Activated CD8-positive, alpha-beta memory T cell treated with anti-CD3 and anti-CD28 coated beads, Interleukin-2, amount 10 ng/mL, durations not matched to agents 7 days and 5 days (primary cell): Measurements from ENCODE around the gene ASCC3. TPM values are rescaled to one million over a fixed set of nuclear protein-coding genes. Genes with fewer than 3 reads are reported as not detected.
"Not testable (repeated sequence)": the region's sequence is repeated elsewhere in the genome, so short reads cannot be mapped to it uniquely, and the experiment has no call there.

Experiments
- ATAC-seq: fragments of 150-1000 bp; cut with Tn5 transposase; one replicate; pipeline ENCODE4 v1.10.0; 2021; ENCODE audit warnings: moderate library complexity
- CTCF ChIA-PET: fragments of 350-600 bp; sonication (Branson Sonifier 250); formaldehyde crosslinking; loops from one replicate; lab custom pipeline; 2021; ENCODE audit warnings: antibody characterized with exemption; lab: Charles Lee
- DNase-seq: peaks from one replicate; pipeline ENCODE4 v3.0.0-alpha.2; 2020
- H3K27ac Mint-ChIP-seq: one replicate; pipeline ENCODE4 v1.8.0; 2021; ENCODE audit warnings: mild to moderate bottlenecking, mixed read lengths
- H3K27me3 Mint-ChIP-seq: one replicate; pipeline ENCODE4 v1.8.0; 2021; ENCODE audit warnings: mixed read lengths
- H3K36me3 Mint-ChIP-seq: one replicate; pipeline ENCODE4 v1.8.0; 2021; ENCODE audit warnings: mild to moderate bottlenecking, mixed read lengths
- H3K4me1 Mint-ChIP-seq: one replicate; pipeline ENCODE4 v1.8.0; 2021; ENCODE audit warnings: mixed read lengths
- H3K4me3 Mint-ChIP-seq: one replicate; pipeline ENCODE4 v1.8.0; 2021; ENCODE audit warnings: mild to moderate bottlenecking, moderate library complexity, mixed read lengths
- H3K9me3 Mint-ChIP-seq: one replicate; pipeline ENCODE4 v1.8.0; 2022; ENCODE audit warnings: low read depth, mixed read lengths
- total RNA-seq, 2 experiments: library from RNA; stranded (reverse); gene quantifications; one replicate each; pipeline ENCODE4 v1.2.3, GENCODE V29; 2021

Gene ASCC3
- total RNA-seq, 2 experiments from 2014 or later = 63.1 to 64.8 TPM

- H3K4me3 Mint-ChIP-seq = no peak overlapping the region
- no peaks in the 10 kb centered on the region for H3K9me3 Mint-ChIP-seq
- no peaks in the 10 kb centered on the region for H3K4me1 Mint-ChIP-seq
- ATAC-seq (no peak), DNase-seq (no peak)
- H3K36me3 Mint-ChIP-seq = no peaks in the 10 kb centered on the region
- CTCF ChIA-PET = interaction anchor here (1.5 to 2.3 kb wide), 2 partner anchors 14 to 31 kb away, joined by 3 to 8 read pairs; no protein-coding TSS in a partner anchor
- H3K27ac Mint-ChIP-seq = no peak overlapping the region
- no peaks in the 10 kb centered on the region for H3K27me3 Mint-ChIP-seq
These were observed 203.1 kb downstream of the ASCC3 start for GRCh38 chr6:100678027-100678426.

- CTCF ChIA-PET = interaction anchor here (1.5 to 2.3 kb wide), 2 partner anchors 13 to 31 kb away, joined by 3 to 8 read pairs; no protein-coding TSS in a partner anchor
- DNase-seq (no peak), ATAC-seq (no peak)
- Mint-ChIP-seq H3K9me3 (no peaks in the 10 kb centered on the region), H3K27me3 (no peaks in the 10 kb centered on the region), H3K4me1 (no peaks in the 10 kb centered on the region), H3K27ac (no peak overlapping the region), H3K4me3 (no peak overlapping the region), H3K36me3 (peaks cover under 1% of the 10 kb centered on the region)
These were observed 203.9 kb downstream of the ASCC3 start for GRCh38 chr6:100677240-100677639.

- Mint-ChIP-seq H3K36me3 (peaks cover 10% of the 10 kb centered on the region), H3K4me1 (no peaks in the 10 kb centered on the region), H3K27me3 (no peaks in the 10 kb centered on the region), H3K27ac (no peak overlapping the region), H3K9me3 (no peaks in the 10 kb centered on the region), H3K4me3 (no peak overlapping the region)
- ATAC-seq (no peak), DNase-seq (no peak)
- CTCF ChIA-PET = no interaction called here
These were observed 207.5 kb downstream of the ASCC3 start for GRCh38 chr6:100673641-100674040.

DNA sequence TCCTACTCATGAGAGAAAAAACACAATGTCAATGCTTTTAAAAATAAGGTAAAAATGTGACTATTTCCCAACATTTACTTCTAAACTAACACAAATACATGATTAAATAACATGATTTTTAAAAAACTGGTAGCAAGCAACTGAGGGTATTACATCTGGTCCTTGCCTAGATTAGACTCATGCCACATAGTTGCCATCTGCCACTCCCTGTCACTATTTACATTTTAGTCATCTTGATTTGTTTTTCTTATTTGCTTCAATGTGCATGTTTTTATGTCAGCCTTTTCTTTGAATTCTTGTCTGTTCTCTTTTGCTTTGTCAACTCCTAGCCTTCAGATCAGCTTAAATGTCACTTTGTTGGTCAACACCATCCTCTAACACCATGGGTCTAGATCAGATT is 209.4 kb downstream of the ASCC3 start:
- no peak for DNase-seq
- no peak overlapping the region for H3K4me3 Mint-ChIP-seq
- peaks cover 17% of the 10 kb centered on the region for H3K36me3 Mint-ChIP-seq
- CTCF ChIA-PET = no interaction called here
- no peak overlapping the region for H3K27ac Mint-ChIP-seq
- H3K4me1 Mint-ChIP-seq = no peaks in the 10 kb centered on the region
- H3K27me3 Mint-ChIP-seq = no peaks in the 10 kb centered on the region
- no peaks in the 10 kb centered on the region for H3K9me3 Mint-ChIP-seq
- no peak for ATAC-seq

GRCh38 chr6:100670056-100670455 is 211.1 kb downstream of the ASCC3 start:
- ATAC-seq (no peak), DNase-seq (no peak)
- Mint-ChIP-seq H3K27ac (no peak overlapping the region), H3K4me1 (peaks cover 3% of the 10 kb centered on the region), H3K4me3 (no peak overlapping the region), H3K36me3 (peaks cover 17% of the 10 kb centered on the region), H3K27me3 (no peaks in the 10 kb centered on the region), H3K9me3 (no peaks in the 10 kb centered on the region)
- CTCF ChIA-PET = no interaction called here

DNA sequence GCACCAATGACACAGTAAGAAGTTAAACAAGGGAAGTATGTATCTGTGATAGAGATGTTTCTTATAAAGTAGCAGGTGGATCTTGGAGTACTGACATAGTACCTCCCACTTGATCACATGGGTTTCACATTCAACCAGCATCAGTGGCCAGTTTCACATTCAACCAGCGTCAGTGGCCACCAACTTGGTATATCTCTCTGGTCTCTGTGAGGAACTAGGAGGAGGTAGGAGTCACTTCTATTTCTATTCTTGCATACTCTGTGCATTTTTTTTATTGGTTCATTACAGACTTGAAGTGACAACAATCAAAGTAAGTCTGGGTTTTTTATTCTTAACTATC is 216.1 kb downstream of the ASCC3 start:
- Mint-ChIP-seq H3K4me1 (peaks cover 12% of the 10 kb centered on the region), H3K4me3 (no peak overlapping the region), H3K27me3 (no peaks in the 10 kb centered on the region), H3K36me3 (peaks cover 11% of the 10 kb centered on the region), H3K9me3 (no peaks in the 10 kb centered on the region), H3K27ac (peak overlapping the region; percentile 67)
- ATAC-seq (peak; percentile 84), DNase-seq (peak; percentile 57)
- CTCF ChIA-PET = interaction anchor here (1.3 to 1.7 kb wide), 5 partner anchors 13 to 558 kb away, joined by 3 to 8 read pairs (median 6); no protein-coding TSS in a partner anchor

DNA sequence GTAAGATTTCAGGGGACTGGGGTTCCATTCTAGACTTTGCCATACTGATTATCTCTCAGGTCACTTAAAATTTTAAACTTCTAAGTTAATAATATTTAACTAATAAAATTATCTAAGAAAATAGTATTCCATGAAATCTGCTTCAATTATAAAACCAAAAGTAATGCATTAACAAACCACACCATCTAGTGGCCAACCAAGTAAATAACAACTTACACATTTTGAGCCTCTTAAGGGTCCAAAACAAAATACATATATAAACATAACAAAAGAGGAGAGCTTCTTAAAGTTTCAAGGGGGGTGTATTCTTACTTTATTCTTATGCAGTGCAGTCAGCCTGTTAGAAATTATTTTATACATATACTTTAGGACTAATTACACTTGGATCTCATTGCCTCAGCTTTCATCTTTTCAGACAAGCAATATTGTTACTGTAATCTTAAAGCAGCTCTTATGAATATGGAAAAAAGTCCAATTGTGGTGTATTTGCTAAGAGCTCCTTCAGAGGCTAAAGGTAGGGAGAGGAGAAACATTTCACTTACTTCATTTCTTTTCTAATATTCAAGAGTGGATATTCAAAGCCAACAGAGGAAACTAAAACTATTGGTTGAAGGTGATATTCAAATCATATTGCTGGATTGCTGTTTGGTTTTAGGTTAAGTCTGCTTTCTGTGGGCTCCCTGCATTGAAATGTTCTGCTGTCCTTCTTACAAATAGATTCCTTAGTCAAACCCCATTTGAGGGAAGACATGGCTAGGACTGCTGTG is 216.7 kb downstream of the ASCC3 start:
- Mint-ChIP-seq H3K4me3 (no peak overlapping the region), H3K27ac (peak overlapping the region; percentile 67), H3K27me3 (no peaks in the 10 kb centered on the region), H3K4me1 (peaks cover 12% of the 10 kb centered on the region), H3K36me3 (peaks cover 11% of the 10 kb centered on the region), H3K9me3 (no peaks in the 10 kb centered on the region)
- DNase-seq (no peak), ATAC-seq (no peak)
- CTCF ChIA-PET = interaction anchor here (0.9 to 1.7 kb wide), 7 partner anchors 13 to 557 kb away, joined by 3 to 8 read pairs (median 3); no protein-coding TSS in a partner anchor

- DNase-seq = no peak
- Mint-ChIP-seq H3K9me3 (no peaks in the 10 kb centered on the region), H3K4me3 (no peak overlapping the region), H3K27ac (no peak overlapping the region), H3K36me3 (peaks cover 11% of the 10 kb centered on the region), H3K27me3 (no peaks in the 10 kb centered on the region), H3K4me1 (peaks cover 12% of the 10 kb centered on the region)
- ATAC-seq = no peak
- CTCF ChIA-PET = interaction anchor here (0.8 to 1.7 kb wide), 8 partner anchors 14 to 795 kb away, joined by 3 to 8 read pairs (median 3); no protein-coding TSS in a partner anchor
These were observed 217.8 kb downstream of the ASCC3 start for GRCh38 chr6:100663219-100663863.

- Mint-ChIP-seq H3K27ac (no peak overlapping the region), H3K36me3 (peaks cover 7% of the 10 kb centered on the region), H3K4me1 (peaks cover 12% of the 10 kb centered on the region), H3K27me3 (no peaks in the 10 kb centered on the region), H3K9me3 (no peaks in the 10 kb centered on the region), H3K4me3 (no peak overlapping the region)
- no peak for DNase-seq
- CTCF ChIA-PET = no interaction called here
- ATAC-seq = no peak
These were observed 218.9 kb downstream of the ASCC3 start for GRCh38 chr6:100662264-100662663.

DNA sequence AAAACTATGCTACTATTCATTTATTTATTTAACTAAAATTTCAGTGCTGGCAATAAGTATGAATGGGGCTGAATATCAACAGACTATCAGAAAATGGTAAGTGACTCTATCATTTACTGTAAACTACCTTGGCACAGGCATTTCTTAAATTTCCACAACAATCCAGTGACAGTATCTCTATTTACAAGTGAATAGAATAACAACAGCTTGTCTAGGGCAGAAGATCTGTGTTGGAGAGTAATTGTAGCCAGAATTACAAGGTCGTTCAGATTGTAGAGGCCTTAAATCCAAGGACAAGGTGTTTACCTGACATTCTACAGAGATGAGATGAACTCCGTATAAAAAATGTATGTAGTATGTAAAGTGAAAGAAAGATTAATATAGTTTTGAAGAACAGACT is 222.6 kb downstream of the ASCC3 start:
- Mint-ChIP-seq H3K36me3 (peaks cover 6% of the 10 kb centered on the region), H3K4me1 (no peaks in the 10 kb centered on the region), H3K27ac (no peak overlapping the region), H3K4me3 (no peak overlapping the region), H3K27me3 (no peaks in the 10 kb centered on the region), H3K9me3 (no peaks in the 10 kb centered on the region)
- CTCF ChIA-PET = interaction anchor here (1.2 kb wide), 1 partner anchor 542 kb away, joined by 4 read pairs; no protein-coding TSS in a partner anchor
- ATAC-seq (no peak), DNase-seq (no peak)

GRCh38 chr6:100657678-100658330 is 223.3 kb downstream of the ASCC3 start:
- Mint-ChIP-seq H3K9me3 (no peaks in the 10 kb centered on the region), H3K27ac (no peak overlapping the region), H3K4me3 (no peak overlapping the region), H3K36me3 (peaks cover 6% of the 10 kb centered on the region), H3K4me1 (no peaks in the 10 kb centered on the region), H3K27me3 (no peaks in the 10 kb centered on the region)
- ATAC-seq (peak; percentile 47), DNase-seq (no peak)
- CTCF ChIA-PET = interaction anchor here (0.9 to 1.2 kb wide), 3 partner anchors 183 to 542 kb away, joined by 3 to 4 read pairs (median 3); no protein-coding TSS in a partner anchor

DNA sequence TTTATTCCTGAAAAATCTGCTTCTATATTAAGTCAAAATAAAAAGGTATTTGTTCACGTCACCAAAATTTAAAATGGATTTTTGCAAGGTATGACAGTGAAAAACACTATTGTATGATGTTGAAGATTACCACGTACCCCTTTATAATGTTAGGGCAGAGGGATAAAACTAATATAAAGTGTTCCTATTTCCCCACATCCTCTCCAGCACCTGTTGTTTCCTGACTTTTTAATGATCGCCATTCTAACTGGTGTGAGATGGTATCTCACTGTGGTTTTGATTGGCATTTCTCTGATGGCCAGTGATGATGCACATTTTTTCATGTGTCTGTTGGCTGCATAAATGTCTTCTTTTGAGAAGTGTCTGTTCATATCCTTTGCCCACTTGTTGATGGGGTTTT is 240.0 kb downstream of the ASCC3 start:
- H3K9me3 Mint-ChIP-seq, DNase-seq, H3K27ac Mint-ChIP-seq, H3K27me3 Mint-ChIP-seq, H3K4me1 Mint-ChIP-seq, ATAC-seq, H3K4me3 Mint-ChIP-seq, CTCF ChIA-PET: not testable (repeated sequence)
- H3K36me3 Mint-ChIP-seq = peaks cover 64% of the 10 kb centered on the region

DNA sequence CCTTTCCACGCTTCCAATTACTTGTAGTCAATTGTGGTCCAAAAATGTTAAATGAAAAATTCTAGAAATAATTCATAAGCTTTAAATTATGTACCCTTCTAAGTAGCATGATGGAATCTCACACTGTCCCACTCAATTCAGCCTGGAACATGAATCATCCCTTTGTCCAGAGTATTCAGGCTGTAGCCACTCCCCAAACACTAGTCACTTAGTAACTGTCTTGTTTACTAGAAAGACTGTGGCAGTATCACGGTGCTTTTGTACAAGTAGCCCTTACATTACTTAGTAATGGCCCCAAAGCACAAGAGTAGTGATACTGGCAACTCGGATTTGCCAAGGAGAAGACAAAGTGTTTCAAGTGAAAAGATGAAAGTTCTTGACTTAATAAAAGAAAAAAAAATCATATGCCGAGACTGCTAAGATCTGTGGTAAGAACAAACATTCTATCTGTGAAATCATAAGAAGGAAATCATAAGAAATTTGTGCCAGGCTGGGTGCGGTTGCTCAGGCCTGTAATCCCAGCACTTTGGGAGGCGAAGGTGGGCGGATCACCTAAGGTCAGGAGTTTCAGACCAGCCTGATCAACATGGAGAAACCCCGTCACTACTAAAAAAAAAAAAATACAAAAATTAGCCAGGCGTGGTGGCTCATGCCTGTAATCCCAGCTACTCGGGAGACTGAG is 247.9 kb downstream of the ASCC3 start:
- DNase-seq (no peak), ATAC-seq (no peak)
- no peaks in the 10 kb centered on the region for H3K4me1 Mint-ChIP-seq
- no peaks in the 10 kb centered on the region for H3K9me3 Mint-ChIP-seq
- H3K36me3 Mint-ChIP-seq = peaks cover 34% of the 10 kb centered on the region
- CTCF ChIA-PET = no interaction called here
- no peak overlapping the region for H3K27ac Mint-ChIP-seq
- no peaks in the 10 kb centered on the region for H3K27me3 Mint-ChIP-seq
- no peak overlapping the region for H3K4me3 Mint-ChIP-seq
